Liver (tissue), 3 donors: Measurements from ENCODE around the gene SASH1.

Experiments used
- TAF1 ChIP-seq: conservative IDR thresholded peaks from 2 replicates; pipeline ENCODE4 v1.6.1; 2016; ENCODE audit warnings: antibody characterized with exemption, mild to moderate bottlenecking
- TF ChIP-seq, protein P1 (sequence below): IDR thresholded peaks from 2 replicates; pipeline ENCODE4 v1.6.1; 2016; ENCODE audit warnings: antibody characterized with exemption
- TF ChIP-seq, protein P2 (sequence below): IDR thresholded peaks from 2 replicates; pipeline ENCODE4 v1.6.1; 2016; ENCODE audit warnings: antibody characterized with exemption, mild to moderate bottlenecking
- TF ChIP-seq, protein P3 (sequence below): fragments of 150-350 bp; IDR thresholded peaks from 2 replicates; pipeline ENCODE4 v1.5.1; 2017; ENCODE audit warnings: improper control_type of control experiment, low read depth, low read length; ENCODE audit not compliant: missing input control
- donor health status: healthy.
- donor health status: healthy.

DNA sequence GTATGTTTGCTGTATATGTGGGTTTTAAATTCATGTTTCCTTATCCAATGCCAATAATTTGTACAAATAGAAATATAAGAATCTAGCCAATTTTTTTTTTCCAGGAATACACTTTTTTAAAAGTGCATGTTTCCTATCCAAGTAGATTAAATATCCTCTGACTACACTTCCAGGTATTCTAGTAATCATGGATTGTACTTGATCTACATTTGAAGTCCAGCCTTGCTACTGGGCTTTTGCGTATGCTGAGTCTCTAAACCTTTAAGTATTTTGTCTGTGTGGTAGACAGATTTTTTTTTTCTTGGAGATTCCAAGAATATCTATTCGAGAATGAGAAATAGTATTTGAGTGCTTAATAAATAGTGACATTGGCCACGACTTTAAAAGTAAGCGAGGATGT is 188.3 kb downstream of the SASH1 start:
- TF ChIP-seq, protein P1, sequence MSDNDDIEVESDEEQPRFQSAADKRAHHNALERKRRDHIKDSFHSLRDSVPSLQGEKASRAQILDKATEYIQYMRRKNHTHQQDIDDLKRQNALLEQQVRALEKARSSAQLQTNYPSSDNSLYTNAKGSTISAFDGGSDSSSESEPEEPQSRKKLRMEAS: no peak
- TF ChIP-seq, protein P2, sequence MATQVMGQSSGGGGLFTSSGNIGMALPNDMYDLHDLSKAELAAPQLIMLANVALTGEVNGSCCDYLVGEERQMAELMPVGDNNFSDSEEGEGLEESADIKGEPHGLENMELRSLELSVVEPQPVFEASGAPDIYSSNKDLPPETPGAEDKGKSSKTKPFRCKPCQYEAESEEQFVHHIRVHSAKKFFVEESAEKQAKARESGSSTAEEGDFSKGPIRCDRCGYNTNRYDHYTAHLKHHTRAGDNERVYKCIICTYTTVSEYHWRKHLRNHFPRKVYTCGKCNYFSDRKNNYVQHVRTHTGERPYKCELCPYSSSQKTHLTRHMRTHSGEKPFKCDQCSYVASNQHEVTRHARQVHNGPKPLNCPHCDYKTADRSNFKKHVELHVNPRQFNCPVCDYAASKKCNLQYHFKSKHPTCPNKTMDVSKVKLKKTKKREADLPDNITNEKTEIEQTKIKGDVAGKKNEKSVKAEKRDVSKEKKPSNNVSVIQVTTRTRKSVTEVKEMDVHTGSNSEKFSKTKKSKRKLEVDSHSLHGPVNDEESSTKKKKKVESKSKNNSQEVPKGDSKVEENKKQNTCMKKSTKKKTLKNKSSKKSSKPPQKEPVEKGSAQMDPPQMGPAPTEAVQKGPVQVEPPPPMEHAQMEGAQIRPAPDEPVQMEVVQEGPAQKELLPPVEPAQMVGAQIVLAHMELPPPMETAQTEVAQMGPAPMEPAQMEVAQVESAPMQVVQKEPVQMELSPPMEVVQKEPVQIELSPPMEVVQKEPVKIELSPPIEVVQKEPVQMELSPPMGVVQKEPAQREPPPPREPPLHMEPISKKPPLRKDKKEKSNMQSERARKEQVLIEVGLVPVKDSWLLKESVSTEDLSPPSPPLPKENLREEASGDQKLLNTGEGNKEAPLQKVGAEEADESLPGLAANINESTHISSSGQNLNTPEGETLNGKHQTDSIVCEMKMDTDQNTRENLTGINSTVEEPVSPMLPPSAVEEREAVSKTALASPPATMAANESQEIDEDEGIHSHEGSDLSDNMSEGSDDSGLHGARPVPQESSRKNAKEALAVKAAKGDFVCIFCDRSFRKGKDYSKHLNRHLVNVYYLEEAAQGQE: no peak
- TF ChIP-seq TAF1: no peak
- TF ChIP-seq, protein P3, sequence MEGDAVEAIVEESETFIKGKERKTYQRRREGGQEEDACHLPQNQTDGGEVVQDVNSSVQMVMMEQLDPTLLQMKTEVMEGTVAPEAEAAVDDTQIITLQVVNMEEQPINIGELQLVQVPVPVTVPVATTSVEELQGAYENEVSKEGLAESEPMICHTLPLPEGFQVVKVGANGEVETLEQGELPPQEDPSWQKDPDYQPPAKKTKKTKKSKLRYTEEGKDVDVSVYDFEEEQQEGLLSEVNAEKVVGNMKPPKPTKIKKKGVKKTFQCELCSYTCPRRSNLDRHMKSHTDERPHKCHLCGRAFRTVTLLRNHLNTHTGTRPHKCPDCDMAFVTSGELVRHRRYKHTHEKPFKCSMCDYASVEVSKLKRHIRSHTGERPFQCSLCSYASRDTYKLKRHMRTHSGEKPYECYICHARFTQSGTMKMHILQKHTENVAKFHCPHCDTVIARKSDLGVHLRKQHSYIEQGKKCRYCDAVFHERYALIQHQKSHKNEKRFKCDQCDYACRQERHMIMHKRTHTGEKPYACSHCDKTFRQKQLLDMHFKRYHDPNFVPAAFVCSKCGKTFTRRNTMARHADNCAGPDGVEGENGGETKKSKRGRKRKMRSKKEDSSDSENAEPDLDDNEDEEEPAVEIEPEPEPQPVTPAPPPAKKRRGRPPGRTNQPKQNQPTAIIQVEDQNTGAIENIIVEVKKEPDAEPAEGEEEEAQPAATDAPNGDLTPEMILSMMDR: no peak
